GM23338 (cell line): Measurements from ENCODE around the gene MRTO4.

Source experiments
- CREB1 ChIP-seq: fragments of 250-450 bp; sonication (Bioruptor Pico); IDR thresholded peaks from 2 replicates; pipeline ENCODE4 v1.5.0; 2020; ENCODE audit warnings: low read depth, mild to moderate bottlenecking, moderate library complexity
- CTCF ChIP-seq, 2 experiments: fragments of 200-600 bp in 1 of 2; sonication (generic) in 1 of 2; conservative IDR thresholded peaks; 2 replicates each; pipeline versions ENCODE4 v1.5.1 to v1.6.1; 2016 to 2017; ENCODE audit warnings: antibody characterized with exemption in 2 of 2, low read depth in 2 of 2, mild to moderate bottlenecking in 2 of 2, moderate library complexity in 1 of 2
- EZH2 ChIP-seq: fragments of 200-600 bp; sonication (generic); IDR thresholded peaks from one replicate; pipeline ENCODE4 v1.8.0; 2017; ENCODE audit warnings: antibody characterized with exemption, mild to moderate bottlenecking, low read depth; ENCODE audit not compliant: unreplicated experiment
- EZH2phosphoT487 ChIP-seq: fragments of 200-600 bp; sonication (generic); IDR thresholded peaks from one replicate; pipeline ENCODE4 v1.8.1; 2018; ENCODE audit warnings: antibody characterized with exemption; ENCODE audit not compliant: unreplicated experiment
- JUNB ChIP-seq: IDR thresholded peaks from one replicate; pipeline ENCODE4 v1.6.1; 2016; ENCODE audit warnings: antibody characterized with exemption; ENCODE audit not compliant: unreplicated experiment
- NANOG ChIP-seq: IDR thresholded peaks from 2 replicates; pipeline ENCODE4 v1.6.1; 2016; ENCODE audit warnings: antibody characterized with exemption, borderline replicate concordance
- POLR2AphosphoS5 ChIP-seq: IDR thresholded peaks from 2 replicates; pipeline ENCODE4 v1.6.1; 2016; ENCODE audit warnings: antibody characterized with exemption, low read depth
- REST ChIP-seq: IDR thresholded peaks from one replicate; pipeline ENCODE4 v1.6.1; 2018; ENCODE audit warnings: antibody characterized with exemption; ENCODE audit not compliant: unreplicated experiment
- STAT1 ChIP-seq: IDR thresholded peaks from one replicate; pipeline ENCODE4 v1.6.1; 2016; ENCODE audit warnings: antibody characterized with exemption; ENCODE audit not compliant: unreplicated experiment
- ZNF114 ChIP-seq: fragments of 250-450 bp; sonication (Bioruptor Pico); IDR thresholded peaks from 2 replicates; pipeline ENCODE4 v1.5.0; 2020; ENCODE audit warnings: mild to moderate bottlenecking, moderate library complexity
- ZNF331 ChIP-seq: fragments of 250-450 bp; sonication (Bioruptor Pico); IDR thresholded peaks from 2 replicates; pipeline ENCODE4 v1.5.0; 2020; ENCODE audit warnings: low read depth, mild to moderate bottlenecking, moderate library complexity

- TF ChIP-seq REST (no peak), CTCF (conservative IDR thresholded peaks at IDR 0.05; ENCODE audit: low read depth in 2 of 2) (no peak), CREB1 (no peak), EZH2phosphoT487 (no peak), POLR2AphosphoS5 (no peak), EZH2 (no peak), STAT1 (no peak), NANOG (no peak), JUNB (no peak), ZNF114 (CRISPR knock-in tag) (no peak), ZNF331 (no peak)
These were observed 46.2 kb upstream of the MRTO4 start for GRCh38 chr1:19205403-19205802.
